Measurements from ENCODE around the gene MME.
A peak's percentile ranks its signal among the peaks of the same experiment; 100 is the strongest.

Gene MME

GRCh38 chr3:155184011-155184410, 103.9 kb downstream of the MME start:
- no peaks in the 10 kb centered on the region for H3K9me3 ChIP-seq (ENCODE audit: control insufficient read depth, low read length)
- WGBS: 89% methylated on average over 1 of the region's 1 CpG

DNA sequence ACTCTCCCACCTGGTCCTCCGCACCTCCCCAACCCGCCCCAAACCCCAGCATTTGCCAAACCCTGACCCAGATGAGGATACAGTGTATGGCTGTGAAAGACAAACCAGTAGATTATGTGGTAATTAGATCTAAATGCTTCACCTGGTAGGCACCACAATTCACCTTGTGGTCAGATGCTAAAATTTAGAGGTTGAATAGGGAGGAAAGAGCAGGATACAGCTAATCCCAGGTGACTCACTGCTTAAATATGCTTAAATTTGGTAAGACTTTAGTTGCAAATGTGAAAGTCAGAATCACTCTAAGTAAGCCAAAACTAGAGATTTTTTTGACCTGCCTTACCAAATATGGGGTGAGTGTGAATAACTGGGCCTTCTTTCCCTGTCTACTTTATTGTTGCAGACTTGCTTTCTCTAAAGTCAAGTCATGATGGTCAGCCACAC, 105.5 kb downstream of the MME start:
- no peak overlapping the region for H4K8ac ChIP-seq (ENCODE audit: low read length)
- peak overlapping the region; percentile 16 for H3K9ac ChIP-seq (ENCODE audit: low read length)
- no peaks in the 10 kb centered on the region for H3K27me3 ChIP-seq (ENCODE audit: control insufficient read depth in 1 of 2, insufficient read depth in 1 of 2, low read length in 2 of 2)
- H2AK5ac ChIP-seq (ENCODE audit: low read length, severe bottlenecking): no peak overlapping the region
- no peak overlapping the region for H3K27ac ChIP-seq (ENCODE audit: low read length, poor library complexity, severe bottlenecking)
- H3K23ac ChIP-seq (ENCODE audit: low read length in 2 of 2): no peak overlapping the region
- no peaks in the 10 kb centered on the region for H3K79me1 ChIP-seq (replicated peaks; ENCODE audit: low read length, poor library complexity, severe bottlenecking)
- WGBS: no CpG with 5 or more reads among the region's 2 CpGs
- no peak overlapping the region for H2BK12ac ChIP-seq (ENCODE audit: low read length in 2 of 2)
- no peak overlapping the region for H2BK15ac ChIP-seq (ENCODE audit: low read depth, poor library complexity, severe bottlenecking)
- no peak overlapping the region for H3K18ac ChIP-seq (ENCODE audit: low read depth in 1 of 2, low read length in 2 of 2)
- no peak overlapping the region for H3K4me3 ChIP-seq (ENCODE audit: insufficient read depth in 1 of 2, low read depth in 1 of 2, low read length in 2 of 2)
- H4K91ac ChIP-seq (ENCODE audit: low read length): no peak overlapping the region
- peak; percentile 33 for DNase-seq
- no peak overlapping the region for H3K4me2 ChIP-seq (ENCODE audit: low read length, poor library complexity, severe bottlenecking)
- H2BK120ac ChIP-seq (ENCODE audit: low read depth, low read length): no peak overlapping the region
- no peaks in the 10 kb centered on the region for H3K9me3 ChIP-seq (ENCODE audit: control insufficient read depth, low read length)
- H2BK5ac ChIP-seq (ENCODE audit: low read depth, low read length, poor library complexity, severe bottlenecking): no peak overlapping the region
- no peak overlapping the region for H3K14ac ChIP-seq (ENCODE audit: low read length in 2 of 2)
- H3K4ac ChIP-seq (ENCODE audit: low read depth in 1 of 2, low read length in 2 of 2): no peak overlapping the region
- peaks cover 0 to 41% of the 10 kb centered on the region in 2 experiments for H3K36me3 ChIP-seq (ENCODE audit: control insufficient read depth in 1 of 2, insufficient read depth in 2 of 2, low read depth in 1 of 2, low read length in 2 of 2)
- no peak overlapping the region for H2AFZ ChIP-seq (ENCODE audit: low read depth, low read length)
- no peaks in the 10 kb centered on the region for H3K4me1 ChIP-seq (ENCODE audit: control insufficient read depth, insufficient read depth, low read depth, low read length)

More at GRCh38 chr3:155184011-155184410, 103.9 kb downstream of the MME start:
- Histone ChIP-seq H3K14ac (ENCODE audit: low read length in 2 of 2) (no peak overlapping the region), H3K4me3 (ENCODE audit: insufficient read depth in 1 of 2, low read depth in 1 of 2, low read length in 2 of 2) (no peak overlapping the region), H3K4me1 (ENCODE audit: control insufficient read depth, insufficient read depth, low read depth, low read length) (no peaks in the 10 kb centered on the region), H2AFZ (ENCODE audit: low read depth, low read length) (no peak overlapping the region), H2BK12ac (ENCODE audit: low read length in 2 of 2) (no peak overlapping the region), H2AK5ac (ENCODE audit: low read length, severe bottlenecking) (no peak overlapping the region), H3K27ac (ENCODE audit: low read length, poor library complexity, severe bottlenecking) (no peak overlapping the region), H3K4me2 (ENCODE audit: low read length, poor library complexity, severe bottlenecking) (no peak overlapping the region), H3K36me3 (ENCODE audit: control insufficient read depth in 1 of 2, insufficient read depth in 2 of 2, low read depth in 1 of 2, low read length in 2 of 2) (peaks cover 0 to 57% of the 10 kb centered on the region in 2 experiments), H3K23ac (ENCODE audit: low read length in 2 of 2) (no peak overlapping the region), H4K8ac (ENCODE audit: low read length) (no peak overlapping the region), H3K79me1 (replicated peaks; ENCODE audit: low read length, poor library complexity, severe bottlenecking) (no peaks in the 10 kb centered on the region), H3K27me3 (ENCODE audit: control insufficient read depth in 1 of 2, insufficient read depth in 1 of 2, low read length in 2 of 2) (no peaks in the 10 kb centered on the region), H3K18ac (ENCODE audit: low read depth in 1 of 2, low read length in 2 of 2) (no peak overlapping the region), H4K91ac (ENCODE audit: low read length) (no peak overlapping the region), H2BK120ac (ENCODE audit: low read depth, low read length) (no peak overlapping the region), H2BK5ac (ENCODE audit: low read depth, low read length, poor library complexity, severe bottlenecking) (no peak overlapping the region), H3K4ac (ENCODE audit: low read depth in 1 of 2, low read length in 2 of 2) (no peak overlapping the region), H2BK15ac (ENCODE audit: low read depth, poor library complexity, severe bottlenecking) (no peak overlapping the region), H3K9ac (ENCODE audit: low read length) (no peak overlapping the region)
- peak; percentile 6 for DNase-seq

- Histone ChIP-seq H2AK5ac (ENCODE audit: low read length, severe bottlenecking) (no peak overlapping the region), H3K4me2 (ENCODE audit: low read length, poor library complexity, severe bottlenecking) (no peak overlapping the region), H3K36me3 (ENCODE audit: control insufficient read depth in 1 of 2, insufficient read depth in 2 of 2, low read depth in 1 of 2, low read length in 2 of 2) (peaks cover 0 to 18% of the 10 kb centered on the region in 2 experiments), H3K4me3 (ENCODE audit: insufficient read depth in 1 of 2, low read depth in 1 of 2, low read length in 2 of 2) (no peak overlapping the region), H2BK15ac (ENCODE audit: low read depth, poor library complexity, severe bottlenecking) (no peak overlapping the region), H4K91ac (ENCODE audit: low read length) (no peak overlapping the region), H2BK12ac (ENCODE audit: low read length in 2 of 2) (no peak overlapping the region), H4K8ac (ENCODE audit: low read length) (no peak overlapping the region), H3K14ac (ENCODE audit: low read length in 2 of 2) (no peak overlapping the region), H3K27me3 (ENCODE audit: control insufficient read depth in 1 of 2, insufficient read depth in 1 of 2, low read length in 2 of 2) (no peaks in the 10 kb centered on the region), H3K9me3 (ENCODE audit: control insufficient read depth, low read length) (no peaks in the 10 kb centered on the region), H2BK5ac (ENCODE audit: low read depth, low read length, poor library complexity, severe bottlenecking) (no peak overlapping the region), H3K9ac (ENCODE audit: low read length) (no peak overlapping the region), H3K4ac (ENCODE audit: low read depth in 1 of 2, low read length in 2 of 2) (no peak overlapping the region), H3K23ac (ENCODE audit: low read length in 2 of 2) (no peak overlapping the region), H2BK120ac (ENCODE audit: low read depth, low read length) (no peak overlapping the region), H2AFZ (ENCODE audit: low read depth, low read length) (no peak overlapping the region), H3K79me1 (replicated peaks; ENCODE audit: low read length, poor library complexity, severe bottlenecking) (no peaks in the 10 kb centered on the region), H3K27ac (ENCODE audit: low read length, poor library complexity, severe bottlenecking) (no peak overlapping the region), H3K18ac (ENCODE audit: low read depth in 1 of 2, low read length in 2 of 2) (no peak overlapping the region), H3K4me1 (ENCODE audit: control insufficient read depth, insufficient read depth, low read depth, low read length) (no peaks in the 10 kb centered on the region)
- DNase-seq: no peak
- 100% methylated on average over 1 of the region's 2 CpGs for WGBS
Observed at GRCh38 chr3:155188031-155188430, 107.9 kb downstream of the MME start.

GRCh38 chr3:155189478-155189877, 109.4 kb downstream of the MME start:
- Histone ChIP-seq H3K36me3 (ENCODE audit: control insufficient read depth in 1 of 2, insufficient read depth in 2 of 2, low read depth in 1 of 2, low read length in 2 of 2) (peaks cover 0 to 4% of the 10 kb centered on the region in 2 experiments), H2BK120ac (ENCODE audit: low read depth, low read length) (no peak overlapping the region), H3K14ac (ENCODE audit: low read length in 2 of 2) (no peak overlapping the region), H2AK5ac (ENCODE audit: low read length, severe bottlenecking) (no peak overlapping the region), H3K4me3 (ENCODE audit: insufficient read depth in 1 of 2, low read depth in 1 of 2, low read length in 2 of 2) (no peak overlapping the region), H3K9ac (ENCODE audit: low read length) (no peak overlapping the region), H3K79me1 (replicated peaks; ENCODE audit: low read length, poor library complexity, severe bottlenecking) (no peaks in the 10 kb centered on the region), H4K8ac (ENCODE audit: low read length) (no peak overlapping the region), H3K18ac (ENCODE audit: low read depth in 1 of 2, low read length in 2 of 2) (no peak overlapping the region), H3K4me1 (ENCODE audit: control insufficient read depth, insufficient read depth, low read depth, low read length) (no peaks in the 10 kb centered on the region), H3K9me3 (ENCODE audit: control insufficient read depth, low read length) (no peaks in the 10 kb centered on the region), H2BK15ac (ENCODE audit: low read depth, poor library complexity, severe bottlenecking) (no peak overlapping the region), H2AFZ (ENCODE audit: low read depth, low read length) (no peak overlapping the region), H3K4me2 (ENCODE audit: low read length, poor library complexity, severe bottlenecking) (no peak overlapping the region), H2BK12ac (ENCODE audit: low read length in 2 of 2) (no peak overlapping the region), H2BK5ac (ENCODE audit: low read depth, low read length, poor library complexity, severe bottlenecking) (no peak overlapping the region), H3K4ac (ENCODE audit: low read depth in 1 of 2, low read length in 2 of 2) (no peak overlapping the region), H3K23ac (ENCODE audit: low read length in 2 of 2) (no peak overlapping the region), H3K27me3 (ENCODE audit: control insufficient read depth in 1 of 2, insufficient read depth in 1 of 2, low read length in 2 of 2) (no peaks in the 10 kb centered on the region), H4K91ac (ENCODE audit: low read length) (no peak overlapping the region), H3K27ac (ENCODE audit: low read length, poor library complexity, severe bottlenecking) (no peak overlapping the region)
- 94% methylated on average over 4 of the region's 4 CpGs for WGBS
- DNase-seq: no peak

All from mesenchymal stem cell (in vitro differentiated cells and primary cell).